HG03139 (cell line): ENCODE results near the gene DPP6.

Experiments
- ATAC-seq: cut with Tn5 transposase; IDR thresholded peaks from one replicate; pipeline ENCODE4 v1.9.1; 2021; ENCODE audit not compliant: unreplicated experiment

DPP6 gene

DNA sequence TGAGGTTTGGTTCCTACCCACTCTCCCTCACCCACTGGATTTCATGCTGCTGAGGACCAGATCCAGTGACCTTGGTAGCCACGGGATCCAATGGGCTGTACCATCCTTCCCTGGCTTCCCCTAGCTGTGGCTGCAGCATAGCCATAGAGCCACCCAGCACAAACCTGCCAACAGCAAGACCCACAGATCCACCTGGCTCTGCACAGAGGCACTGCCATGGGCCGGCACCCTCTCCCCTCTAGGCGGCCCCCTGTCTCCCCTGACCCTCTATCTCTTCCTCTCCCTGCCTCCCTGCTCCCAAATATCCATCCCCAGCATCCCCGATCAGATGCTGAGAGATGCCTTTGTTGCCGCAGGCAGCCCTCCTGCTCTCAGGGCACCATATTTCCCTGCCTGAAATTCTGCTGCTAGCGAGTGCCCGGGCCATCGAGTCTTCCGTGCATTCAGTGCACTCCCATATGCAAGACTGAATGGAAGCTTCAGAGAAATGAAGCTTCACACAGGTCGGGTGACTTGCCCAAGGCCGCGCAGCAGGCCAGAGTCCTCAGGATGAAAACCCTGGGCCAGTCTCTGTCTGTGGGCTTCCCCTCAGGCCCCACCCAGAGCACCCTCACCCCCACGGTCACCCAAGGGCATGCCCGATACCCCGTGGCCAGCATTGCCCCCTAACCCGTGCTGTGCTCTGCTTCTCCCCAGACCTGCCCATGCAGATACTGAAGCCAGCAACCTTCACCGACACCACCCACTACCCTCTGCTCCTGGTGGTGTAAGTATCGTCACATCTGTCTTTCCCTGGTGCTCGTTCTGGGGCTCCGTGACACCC, 819.9 kb downstream of the DPP6 start:
- ATAC-seq, result no peak

DNA sequence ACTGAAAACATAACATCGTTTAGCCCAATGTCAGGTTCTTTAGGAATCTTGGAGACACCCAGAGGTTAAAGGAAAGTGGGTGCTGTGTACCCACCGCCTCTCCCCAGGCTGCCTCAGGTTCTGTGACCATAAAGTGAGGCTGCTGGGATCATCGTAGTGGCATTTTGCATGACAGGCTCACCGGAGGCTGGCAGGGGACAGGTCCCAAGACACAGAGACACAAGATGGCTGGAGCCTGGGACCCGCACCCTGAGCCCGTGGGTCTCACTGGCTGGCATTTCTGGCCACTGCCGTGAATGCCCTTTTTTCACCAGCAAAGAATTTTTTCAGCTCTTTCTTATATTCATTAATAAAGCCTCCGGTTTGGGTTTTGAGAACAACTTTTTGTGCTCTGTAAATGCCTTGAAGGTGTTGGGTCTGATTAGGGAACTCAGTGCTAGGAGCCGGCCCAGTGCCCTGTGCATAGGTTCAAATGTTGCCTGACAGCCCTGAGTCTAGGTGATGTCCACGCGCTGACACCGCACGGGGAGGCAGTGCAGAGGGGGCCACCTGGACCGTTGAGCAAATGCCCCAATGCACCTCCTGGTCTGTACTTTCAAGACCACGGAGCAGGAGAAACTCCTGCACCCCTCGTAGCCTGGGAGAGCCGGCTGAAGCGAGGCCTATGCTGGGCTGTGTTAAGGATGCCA, 820.8 kb downstream of the DPP6 start:
- no peak for ATAC-seq

DNA sequence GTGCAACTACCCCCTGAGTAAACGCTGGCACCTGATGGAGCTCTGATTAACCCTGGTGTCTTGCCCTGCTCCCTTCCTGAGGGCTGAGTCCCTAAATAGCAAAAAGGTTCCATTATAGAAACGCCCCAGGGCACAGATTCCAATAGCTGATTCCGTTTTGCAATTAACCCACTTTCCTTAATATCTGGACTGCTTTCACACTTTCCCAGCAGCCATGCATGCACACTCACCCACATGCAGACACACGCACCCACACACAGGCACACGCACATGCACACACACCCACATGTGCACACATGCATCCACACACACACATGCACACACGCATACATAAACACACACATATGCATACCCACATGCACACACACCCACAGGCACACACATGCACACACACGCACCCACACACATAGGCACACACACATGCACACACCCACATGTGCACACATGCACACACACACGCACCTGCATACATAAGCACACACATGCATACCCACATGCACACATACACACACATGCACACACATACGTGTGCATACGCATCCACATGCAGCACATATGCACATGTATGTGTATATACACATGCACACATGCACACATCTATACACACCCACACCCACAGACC, 821.4 kb downstream of the DPP6 start:
- ATAC-seq, result no peak

DNA sequence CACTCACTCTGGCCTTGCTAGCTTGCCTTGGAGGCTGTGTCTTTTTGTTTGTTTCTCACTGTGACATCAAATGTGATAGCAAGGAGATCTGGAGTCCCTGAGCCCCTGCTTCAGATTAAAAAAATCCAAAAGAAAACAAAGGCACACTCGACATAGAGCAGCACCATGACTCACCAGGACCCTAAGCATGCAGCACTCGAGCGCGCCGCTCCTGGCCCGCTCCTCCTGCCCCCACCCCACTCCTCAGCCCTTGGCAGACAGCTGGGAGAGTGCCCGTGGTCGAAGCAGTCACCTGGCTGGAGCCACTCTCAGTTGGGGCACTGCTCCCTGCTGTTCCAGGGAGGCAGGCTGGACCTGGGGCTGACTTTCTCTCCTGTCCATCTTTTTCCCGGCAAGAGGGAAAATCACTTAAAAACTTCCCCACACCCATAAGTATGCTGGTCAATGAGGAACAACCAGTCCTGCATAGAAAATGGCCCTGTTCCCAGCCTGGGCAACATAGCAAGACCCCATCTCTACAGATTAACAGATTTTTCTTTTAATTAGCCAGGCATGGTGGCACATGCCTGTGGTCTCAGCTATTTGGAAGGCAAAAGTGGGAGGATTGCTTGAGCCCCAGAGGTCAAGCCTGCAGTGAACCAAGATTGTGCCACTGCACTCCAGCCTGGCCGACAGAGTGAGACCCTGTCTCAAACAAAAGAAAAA, 822.4 kb downstream of the DPP6 start:
- no peak for ATAC-seq

DNA sequence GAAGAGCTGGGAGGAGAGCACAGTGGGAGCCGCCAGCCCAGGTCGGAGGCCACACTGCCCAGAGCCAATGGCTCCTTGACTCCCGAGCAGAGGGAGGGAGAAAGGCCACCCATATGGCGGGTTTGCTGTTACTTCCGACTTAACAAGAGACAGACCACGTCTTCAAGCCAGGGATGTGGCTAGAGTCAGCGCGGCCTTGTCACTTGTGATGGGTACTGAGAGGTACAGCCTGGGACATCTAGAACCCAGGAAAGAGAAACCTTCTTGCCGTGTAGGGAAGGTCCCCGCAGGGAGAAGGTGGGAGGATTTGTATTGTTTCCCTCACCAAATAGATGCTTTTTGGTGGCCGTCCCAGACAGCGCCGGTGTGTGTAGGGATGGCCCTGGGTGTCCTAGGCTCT, 823.1 kb downstream of the DPP6 start:
- ATAC-seq, result no peak

DNA sequence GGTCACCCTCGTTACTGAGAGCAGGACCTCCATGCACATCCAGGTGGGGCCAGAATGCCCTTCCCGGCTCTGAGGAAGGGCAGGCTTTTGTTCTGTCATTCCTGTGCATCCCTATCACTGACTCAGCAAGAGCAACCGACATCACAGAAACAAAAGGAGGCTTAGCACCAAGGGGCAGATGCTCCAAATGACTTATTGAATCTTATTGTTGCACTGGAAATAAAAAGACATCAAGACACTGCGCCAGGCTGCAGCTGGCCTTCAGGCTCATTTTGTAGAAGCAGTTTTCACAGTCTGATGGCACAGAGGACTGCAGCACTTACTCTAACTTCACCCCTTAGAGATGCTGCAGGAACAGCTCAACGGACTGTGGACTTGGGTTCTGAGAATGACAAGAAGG, 824.3 kb downstream of the DPP6 start:
- no peak for ATAC-seq

DNA sequence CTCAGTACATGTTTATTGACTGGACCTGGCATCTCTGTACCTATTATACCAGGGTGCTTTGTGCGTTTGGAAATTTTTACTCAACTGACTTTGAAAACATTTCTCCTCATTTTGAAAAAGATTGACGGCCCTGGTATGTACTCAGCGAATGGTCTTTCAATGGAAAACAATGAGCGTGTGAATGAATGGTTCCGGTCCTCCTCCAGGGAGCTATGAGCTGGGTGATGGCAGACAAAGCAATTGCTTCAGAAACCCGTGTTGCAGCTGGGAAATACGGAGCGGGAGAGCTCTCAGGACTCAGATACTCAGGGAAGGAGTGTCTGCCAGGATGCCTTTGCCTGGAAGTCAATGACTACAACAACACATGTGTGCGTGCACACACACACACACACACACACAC, 824.8 kb downstream of the DPP6 start:
- no peak for ATAC-seq

DNA sequence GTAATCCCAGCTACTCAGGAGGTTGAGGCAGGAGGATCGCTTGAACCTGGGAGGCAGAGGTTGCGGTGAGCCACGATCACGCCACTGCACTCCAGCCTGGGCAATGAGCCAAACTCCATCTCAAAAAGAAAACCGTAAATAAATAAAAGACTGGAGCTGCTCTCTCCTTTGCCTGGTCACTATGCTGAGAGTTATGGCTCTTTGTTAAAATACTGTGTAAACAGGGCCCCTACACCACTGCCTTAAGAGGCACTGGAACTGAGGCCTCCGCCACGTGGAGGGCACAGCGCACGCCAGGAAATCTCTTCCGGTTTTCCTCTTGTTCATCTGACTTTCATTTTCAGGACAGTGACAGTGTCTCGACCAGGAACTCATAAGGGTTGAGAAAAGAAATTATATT, 827.4 kb downstream of the DPP6 start:
- no peak for ATAC-seq

DNA sequence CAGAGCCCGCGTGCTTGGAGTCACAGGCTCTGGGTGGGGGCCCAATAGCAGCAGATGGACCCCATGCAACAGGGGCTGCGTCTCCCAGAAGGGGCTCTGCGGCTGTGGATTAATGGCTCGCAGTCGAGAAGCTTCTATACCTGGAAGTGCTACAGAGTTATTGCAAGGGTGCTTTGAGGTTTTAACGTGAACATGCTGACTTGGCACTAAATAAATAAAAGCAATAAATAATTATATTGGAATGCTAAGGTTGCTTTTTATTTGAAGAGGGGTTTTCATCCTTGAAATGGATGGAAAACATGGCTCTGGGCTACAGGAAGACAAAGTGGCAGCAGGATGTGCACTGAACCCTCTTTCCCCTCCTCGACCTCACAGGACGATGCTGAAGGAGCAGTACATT, 828.3 kb downstream of the DPP6 start:
- ATAC-seq, result no peak

DNA sequence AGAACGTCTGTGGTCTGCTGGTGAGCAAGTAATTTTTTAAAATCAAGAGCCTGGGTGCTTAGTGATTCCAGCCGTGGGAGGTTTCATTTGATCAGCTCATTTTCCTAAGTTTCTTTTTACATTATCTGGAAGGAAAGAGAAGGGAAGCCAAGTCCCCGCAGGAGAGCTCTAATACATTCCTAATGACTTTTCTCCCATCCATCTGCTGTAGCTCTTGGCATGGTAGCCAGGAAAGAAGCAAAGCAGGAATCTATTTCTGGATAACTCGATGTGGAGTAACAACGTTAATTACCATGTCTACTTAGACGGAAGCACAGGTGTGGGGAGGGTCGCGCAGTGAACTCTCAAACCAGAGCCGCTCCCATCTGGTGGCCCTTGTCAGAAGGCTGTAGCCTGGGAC, 828.8 kb downstream of the DPP6 start:
- ATAC-seq, result no peak

DNA sequence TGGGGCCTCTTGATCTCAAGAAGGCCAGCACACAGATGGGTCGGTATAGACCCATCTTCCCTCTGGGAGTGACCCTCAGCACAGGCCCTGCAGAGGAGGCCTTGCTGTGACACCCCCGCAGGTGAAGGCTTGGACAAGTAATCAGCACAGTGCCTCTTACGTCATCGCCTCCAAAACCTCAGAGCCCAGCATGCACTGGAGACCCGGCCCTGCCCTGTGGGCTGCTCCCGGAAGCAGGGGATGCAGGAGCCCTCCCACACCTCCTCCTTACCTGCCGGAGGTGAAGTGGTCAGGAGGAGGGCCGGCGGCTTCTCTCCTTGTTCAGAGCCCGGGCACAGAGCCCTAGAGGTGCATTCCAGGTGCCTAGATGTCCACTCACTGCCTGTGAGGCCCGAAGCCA, 829.3 kb downstream of the DPP6 start:
- no peak for ATAC-seq

DNA sequence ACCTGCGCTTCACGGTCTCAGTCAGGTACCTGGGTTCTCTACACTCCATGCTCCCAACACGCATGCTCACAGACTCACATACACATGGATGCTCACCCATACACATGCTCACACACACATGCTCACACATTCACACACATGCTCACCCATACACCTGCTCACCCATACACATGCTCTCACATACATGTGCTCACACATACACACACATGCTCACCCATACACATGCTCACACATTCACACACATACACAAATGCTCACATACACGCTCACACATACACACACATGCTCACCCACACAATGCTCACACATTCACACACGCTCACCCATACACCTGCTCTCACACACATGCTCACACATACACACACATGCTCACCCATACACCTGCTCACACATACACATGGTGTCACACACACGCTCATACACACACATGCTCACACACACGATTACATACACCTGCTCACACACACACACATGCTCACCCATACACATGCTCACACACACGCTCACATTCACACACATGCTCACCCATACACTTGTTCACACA, 830.8 kb downstream of the DPP6 start:
- no peak for ATAC-seq

DNA sequence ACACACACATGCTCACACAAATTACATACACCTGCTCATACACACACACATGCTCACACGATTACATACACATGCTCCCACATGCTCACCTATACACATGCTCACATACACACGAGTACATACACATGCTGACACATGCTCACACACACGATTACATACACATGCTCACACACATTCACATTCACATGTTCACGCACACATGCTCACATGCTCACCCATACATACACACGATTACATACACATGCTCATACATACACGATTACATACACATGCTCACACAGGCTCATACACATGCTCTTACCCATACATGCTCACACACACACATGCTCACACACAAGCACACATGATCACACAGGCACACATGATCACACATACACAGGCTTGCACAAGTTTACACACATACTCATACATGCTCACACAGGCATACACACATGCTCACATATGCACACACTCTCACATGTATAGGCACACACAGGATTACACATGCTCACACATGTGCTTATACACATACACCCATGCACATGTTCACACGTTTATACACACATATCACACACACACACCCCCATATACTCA, 832.2 kb downstream of the DPP6 start:
- no peak for ATAC-seq

DNA sequence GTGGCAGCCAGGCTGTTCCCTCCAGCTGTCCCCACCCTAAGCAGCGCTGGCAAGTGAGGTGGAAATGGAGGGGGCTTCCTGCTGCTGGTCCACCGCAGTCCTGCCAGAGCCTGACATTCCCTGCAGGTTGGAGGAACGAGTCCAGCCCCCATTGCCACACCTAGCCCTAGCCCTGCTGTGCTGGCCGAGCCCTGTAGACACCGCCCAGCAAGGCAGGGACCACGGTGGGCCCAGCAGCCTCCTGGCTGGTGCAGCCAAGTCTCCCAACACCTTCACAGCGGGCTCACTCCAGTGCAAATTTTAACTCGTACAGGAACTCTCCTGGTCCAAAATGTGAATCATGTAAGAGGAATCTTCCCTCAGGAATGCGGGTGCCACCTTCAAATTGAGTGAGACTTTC, 834.4 kb downstream of the DPP6 start:
- ATAC-seq, result no peak

DNA sequence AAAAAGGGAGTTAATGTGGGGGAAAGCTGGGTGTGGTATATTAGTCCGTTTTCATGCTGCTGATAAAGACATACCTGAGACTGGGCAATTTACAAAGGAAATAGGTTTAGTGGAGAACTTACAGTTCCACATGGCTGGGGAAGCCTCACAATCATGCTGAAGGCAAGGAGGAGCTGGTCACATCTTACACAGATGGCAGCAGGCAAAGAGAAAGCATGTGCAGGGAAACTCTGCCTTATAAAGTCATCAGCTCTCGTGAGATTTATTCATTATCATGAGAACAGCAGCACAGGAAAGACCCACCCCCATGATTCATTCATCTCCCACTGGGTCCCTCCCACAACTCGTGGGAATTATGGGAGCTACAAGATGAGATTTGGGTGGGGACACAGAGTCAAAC, 836.5 kb downstream of the DPP6 start:
- ATAC-seq, result no peak

DNA sequence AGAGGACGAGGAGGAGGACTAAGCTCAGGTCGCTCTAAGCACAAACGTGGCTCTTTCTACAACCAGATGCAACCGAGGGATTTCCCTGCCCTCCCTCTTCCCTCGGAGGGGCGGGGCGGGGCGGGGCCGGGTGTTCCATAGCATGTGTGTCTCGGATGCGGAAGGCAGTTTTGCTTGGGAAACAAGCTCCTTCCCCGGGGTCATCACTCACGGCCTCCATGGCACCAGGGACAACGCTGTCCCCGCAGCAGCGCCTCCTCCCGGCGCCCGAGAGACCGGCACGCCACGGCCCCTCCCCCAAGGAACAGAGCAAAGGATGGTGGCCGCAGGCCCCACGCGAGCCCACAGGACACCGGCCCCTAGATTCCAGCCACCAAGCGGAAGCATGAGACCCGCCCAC, 840.3 kb downstream of the DPP6 start:
- ATAC-seq, result no peak

DNA sequence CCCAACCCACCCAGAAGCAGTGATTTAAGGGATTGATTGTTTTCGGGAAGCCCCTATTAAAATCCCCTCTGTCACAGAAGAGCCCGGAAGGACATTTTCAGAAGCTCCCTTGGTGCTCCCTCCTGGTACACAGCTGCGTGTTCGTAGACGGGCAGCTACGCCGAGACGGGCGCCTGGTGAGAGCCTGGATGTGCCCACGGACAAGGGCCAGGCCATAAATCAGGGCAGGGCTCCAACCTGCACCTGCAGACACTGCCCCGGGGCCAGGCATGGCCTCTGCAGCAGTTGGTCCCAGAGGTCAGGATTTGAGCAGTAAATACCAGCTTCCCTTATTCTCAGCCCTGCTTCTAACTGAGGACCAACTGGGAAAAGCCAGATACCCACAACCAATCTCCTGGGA, 843.9 kb downstream of the DPP6 start:
- no peak for ATAC-seq

DNA sequence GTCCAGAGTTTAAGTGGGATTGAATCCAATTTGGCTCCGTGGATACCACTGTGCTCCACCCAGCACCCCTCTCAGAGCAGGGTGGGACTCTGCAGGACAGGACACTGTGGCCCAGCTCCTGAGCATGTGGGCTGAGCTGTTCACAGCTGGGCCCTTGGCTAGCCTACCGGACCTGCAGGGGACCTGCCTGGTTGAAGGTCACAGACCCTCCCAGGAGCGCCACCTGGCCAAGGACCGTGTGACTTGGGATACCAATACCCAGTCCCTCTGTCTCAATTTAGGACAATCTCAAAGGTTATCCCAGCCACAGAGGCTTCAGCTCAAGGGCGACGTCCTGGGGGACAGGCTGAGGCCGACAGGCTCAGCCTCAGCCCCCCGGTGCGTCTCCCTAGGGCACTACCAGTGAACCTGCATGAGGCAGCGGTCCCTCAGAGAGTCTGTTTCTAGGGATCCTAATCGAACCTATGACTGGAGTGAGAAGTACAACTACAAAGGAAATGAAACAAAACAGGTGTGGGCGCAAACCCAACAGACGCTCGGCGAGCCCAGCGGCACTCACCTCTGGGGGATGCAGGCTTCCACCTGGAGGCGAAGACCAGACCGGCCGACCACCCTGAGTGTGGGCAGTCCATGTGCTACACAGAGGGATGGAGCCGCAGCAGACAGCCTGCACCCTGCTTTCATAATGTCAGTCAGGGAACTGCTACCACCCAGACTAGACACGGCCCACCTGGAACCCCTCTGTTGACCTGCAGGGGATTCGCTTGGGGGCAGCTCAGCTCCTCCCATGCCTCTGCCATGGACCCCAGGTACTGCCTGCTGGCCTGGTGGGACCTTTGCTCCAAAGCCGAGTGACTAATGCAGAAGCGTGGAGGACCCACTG, 847.0 kb downstream of the DPP6 start:
- no peak for ATAC-seq

DNA sequence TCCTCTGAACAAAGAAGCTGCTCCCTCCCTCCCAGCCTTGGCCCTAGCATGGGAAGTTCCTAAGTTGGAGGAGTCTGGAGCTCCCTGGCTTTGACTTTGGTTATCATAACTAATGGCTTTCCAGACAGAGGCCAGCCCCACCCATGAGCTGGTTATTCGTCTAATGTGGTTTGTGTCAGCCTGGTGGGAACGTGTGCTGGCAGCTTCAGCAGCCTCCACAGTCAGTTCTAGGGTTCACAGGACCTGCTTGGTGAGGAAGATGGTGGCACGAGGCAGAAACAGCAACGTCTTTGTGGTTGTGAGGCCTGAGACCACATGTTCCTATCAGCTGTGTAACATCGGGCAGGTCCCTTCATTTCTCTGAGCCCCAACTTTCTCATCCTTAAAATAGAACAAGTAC, 847.7 kb downstream of the DPP6 start:
- ATAC-seq, result no peak

DNA sequence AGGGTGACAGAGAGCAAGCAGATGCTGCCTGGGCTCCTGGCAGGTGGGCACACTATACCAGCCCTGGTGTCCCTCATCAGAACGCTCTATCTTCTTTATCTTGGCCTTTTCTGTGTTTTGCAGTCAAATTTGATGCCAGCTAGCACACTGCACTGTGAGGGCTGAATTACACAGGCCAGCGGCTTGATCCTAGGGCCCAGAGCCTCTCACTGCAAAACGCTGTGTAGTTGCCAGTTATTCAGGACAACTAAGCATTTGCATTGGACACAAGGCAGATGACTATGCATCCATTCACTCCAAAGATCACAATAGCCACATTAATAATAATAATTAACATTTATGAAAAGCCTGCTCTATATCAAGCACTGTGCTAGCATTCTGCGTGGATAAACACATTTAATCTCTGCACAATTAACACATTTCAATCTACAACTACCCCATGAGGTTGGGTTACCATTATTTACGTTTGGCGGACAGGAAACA, 850.4 kb downstream of the DPP6 start:
- no peak for ATAC-seq
